GM10847 (cell line): ENCODE measurements around the gene GNAL.

Experiments
- POLR2A ChIP-seq: IDR thresholded peaks from 2 replicates; pipeline ENCODE4 v1.6.1; 2011; ENCODE audit not compliant: insufficient read length; ENCODE audit errors: extremely low read depth

The GNAL gene

GRCh38 chr18:11860594-11861450, 171.8 kb downstream of the GNAL start:
- no peak for TF ChIP-seq POLR2A

- no peak for TF ChIP-seq POLR2A
Measured at GRCh38 chr18:11861583-11862288, 172.7 kb downstream of the GNAL start.

GRCh38 chr18:11862468-11863137, 173.5 kb downstream of the GNAL start:
- TF ChIP-seq POLR2A: no peak

GRCh38 chr18:11864471-11864870, 175.4 kb downstream of the GNAL start:
- no peak for TF ChIP-seq POLR2A

GRCh38 chr18:11865071-11865470, 176.0 kb downstream of the GNAL start:
- no peak for TF ChIP-seq POLR2A

GRCh38 chr18:11866329-11866728, 177.3 kb downstream of the GNAL start:
- TF ChIP-seq POLR2A: no peak

GRCh38 chr18:11866764-11867163, 177.7 kb downstream of the GNAL start:
- no peak for TF ChIP-seq POLR2A

- no peak for TF ChIP-seq POLR2A
Measured at GRCh38 chr18:11868230-11868629, 179.2 kb downstream of the GNAL start.

GRCh38 chr18:11871501-11871900, 182.4 kb downstream of the GNAL start:
- TF ChIP-seq POLR2A: no peak

GRCh38 chr18:11872479-11873136, 183.5 kb downstream of the GNAL start:
- no peak for TF ChIP-seq POLR2A

GRCh38 chr18:11873670-11874340, 184.7 kb downstream of the GNAL start:
- no peak for TF ChIP-seq POLR2A

- no peak for TF ChIP-seq POLR2A
Measured at GRCh38 chr18:11874676-11875075, 185.6 kb downstream of the GNAL start.

- no peak for TF ChIP-seq POLR2A
Measured at GRCh38 chr18:11877497-11878135, 188.6 kb downstream of the GNAL start.

GRCh38 chr18:11880586-11881304, 191.7 kb downstream of the GNAL start:
- no peak for TF ChIP-seq POLR2A

GRCh38 chr18:11882636-11883035, 193.6 kb downstream of the GNAL start:
- TF ChIP-seq POLR2A: no peak
